ENCODE measurements around the gene FAM221B. TPM values are rescaled to one million over a fixed set of nuclear protein-coding genes. Genes with fewer than 3 reads are reported as not detected.

FAM221B gene
- total and polyA plus RNA-seq, 2 of the 4 experiments (the other 2 are of a cell fraction): not detected

DNA sequence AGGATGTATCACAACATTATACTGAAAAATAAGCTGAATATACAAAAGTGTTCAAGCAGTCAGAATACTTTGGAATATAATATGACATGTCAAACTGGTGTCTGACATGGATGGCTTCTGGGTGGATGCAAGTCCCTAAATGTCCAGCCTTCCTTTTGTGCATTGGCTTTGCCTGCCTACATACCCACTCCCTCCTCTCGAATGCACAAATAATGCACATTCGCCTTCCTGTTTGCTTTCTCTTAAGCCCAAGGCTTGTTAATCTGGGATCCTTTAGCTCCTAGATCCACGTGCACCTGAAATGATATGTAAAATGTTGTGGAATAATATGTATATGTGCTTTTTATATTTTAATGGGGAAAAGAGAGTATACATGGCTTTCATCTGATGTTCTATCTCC lies 50.0 kb downstream of the FAM221B start:
- Histone ChIP-seq H3K18ac (ENCODE audit: low read depth, low read length) (no peak overlapping the region), H3K4me2 (ENCODE audit: low read depth, low read length) (no peak overlapping the region), H4K5ac (ENCODE audit: low read depth, low read length) (no peak overlapping the region), H2AK5ac (ENCODE audit: low read depth, low read length) (no peak overlapping the region), H2BK5ac (ENCODE audit: low read depth, low read length, poor library complexity, severe bottlenecking) (no peak overlapping the region), H4K20me1 (ENCODE audit: insufficient read depth, low read length) (no peaks in the 10 kb centered on the region), H4K91ac (ENCODE audit: insufficient read depth, low read depth, low read length) (no peak overlapping the region), H3K9ac (ENCODE audit: low read depth, low read length) (no peak overlapping the region), H3K27ac (ENCODE audit: insufficient read depth, low read length) (no peak overlapping the region), H3K9me1 (ENCODE audit: insufficient read depth, low read length) (no peaks in the 10 kb centered on the region; the same call in 1 of the 2 replicates), H2AK9ac (replicated peaks; ENCODE audit: low read depth, low read length, poor library complexity) (no peak overlapping the region), H3K79me1 (ENCODE audit: low read depth in 1 of 2, low read length in 2 of 2) (no peaks in the 10 kb centered on the region), H3K27me3 (ENCODE audit: control insufficient read depth, insufficient read depth, low read length) (peaks cover 29% of the 10 kb centered on the region), H2AFZ (replicated peaks; ENCODE audit: low read length, poor library complexity) (no peak overlapping the region), H3K14ac (replicated peaks; ENCODE audit: low read depth, low read length) (no peak overlapping the region), H3K9me3 (ENCODE audit: control insufficient read depth, insufficient read depth, low read length) (no peaks in the 10 kb centered on the region), H2BK120ac (ENCODE audit: low read depth, low read length) (no peak overlapping the region), H3K36me3 (ENCODE audit: control insufficient read depth, insufficient read depth, low read length) (no peaks in the 10 kb centered on the region), H2BK20ac (ENCODE audit: low read depth, low read length) (no peak overlapping the region), H4K8ac (ENCODE audit: low read depth in 2 of 2, low read length in 2 of 2) (no peak overlapping the region), H2BK15ac (ENCODE audit: low read depth, low read length) (no peak overlapping the region), H3K4ac (ENCODE audit: low read depth, low read length) (no peak overlapping the region), H3K56ac (ENCODE audit: extremely low read depth, insufficient read depth, low read length) (no peak overlapping the region), H3K4me3 (ENCODE audit: insufficient read depth, low read depth, low read length) (no peak overlapping the region), H3K23ac (ENCODE audit: low read depth, low read length) (no peak overlapping the region), H3K4me1 (ENCODE audit: control insufficient read depth, insufficient read depth, low read length) (no peaks in the 10 kb centered on the region)
- 83% methylated on average over 1 of the region's 3 CpGs; no CpG with 5 or more reads in 1 of the 2 experiments for WGBS, 2 experiments (ENCODE audit: extremely low coverage in 2 of 2, insufficient read length in 1 of 2)
- in situ Hi-C loops (cut with MboI; ENCODE audit: low sequenced_read_pairs): loop anchor here (5.0 kb wide), 1 partner anchor 104 kb away; no protein-coding TSS in a partner anchor
- no peak for TF ChIP-seq SMC3 (IDR thresholded peaks at IDR 0.05; ENCODE audit: low read depth, low read length)
- no peak for TF ChIP-seq CHD1 (IDR thresholded peaks at IDR 0.05; ENCODE audit: low read depth, low read length)
- TF ChIP-seq MAZ (IDR thresholded peaks at IDR 0.05; ENCODE audit: borderline replicate concordance, low read depth, low read length): no peak
- no peak for TF ChIP-seq RAD21 (IDR thresholded peaks at IDR 0.05; ENCODE audit: low read length)
- intact Hi-C loops (cut with micrococcal nuclease): no loop called here
- ATAC-seq (ENCODE audit: low read depth) (no peak), DNase-seq (no peak)
- POLR2A ChIA-PET (ENCODE audit: unreplicated experiment): no interaction called here
- CTCF ChIA-PET: no interaction called here
- no TSS peak for BruUV-seq (replicated peaks)
- dilution Hi-C loops (cut with HindIII; ENCODE audit: low sequenced_read_pairs, unreplicated experiment): no loop called here
